OCI-M2 (cell line): ENCODE data around the gene LHX8.
"Not testable (repeated sequence)": the region's sequence is repeated elsewhere in the genome, so short reads cannot be mapped to it uniquely, and the experiment has no call there.

Experiments used
- DNase-seq: peaks from one replicate; lab custom pipeline; 2025; ENCODE audit not compliant: unreplicated experiment; lab: John Stamatoyannopoulos, UW

Gene LHX8

GRCh38 chr1:75133750-75134646 is at the start of gene LHX8:
Gene LHX8, plus strand, starts transcription at chr1:75134388. Its CDS starts 2,227 bp downstream, at chr1:75136615.
- no peak for DNase-seq

DNA sequence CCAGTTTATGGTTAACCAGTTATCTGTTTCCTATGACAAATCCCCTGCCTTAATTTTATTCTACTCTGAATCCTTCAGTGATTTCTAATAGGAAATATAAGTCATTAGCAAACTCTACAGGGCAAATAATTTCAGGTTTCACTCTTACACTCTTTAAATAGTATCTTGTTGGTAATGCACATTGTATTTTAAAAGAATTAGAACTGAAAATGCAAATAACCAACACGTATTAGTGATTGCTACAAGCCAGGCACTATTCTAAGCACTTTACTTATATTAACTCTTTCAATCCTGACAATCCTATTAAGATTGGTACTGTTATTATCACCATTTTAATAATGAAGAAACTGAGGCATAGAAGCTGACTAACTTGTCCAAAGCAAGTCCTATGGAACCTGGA is 48.3 kb upstream of the LHX8 start:
- DNase-seq = no peak

DNA sequence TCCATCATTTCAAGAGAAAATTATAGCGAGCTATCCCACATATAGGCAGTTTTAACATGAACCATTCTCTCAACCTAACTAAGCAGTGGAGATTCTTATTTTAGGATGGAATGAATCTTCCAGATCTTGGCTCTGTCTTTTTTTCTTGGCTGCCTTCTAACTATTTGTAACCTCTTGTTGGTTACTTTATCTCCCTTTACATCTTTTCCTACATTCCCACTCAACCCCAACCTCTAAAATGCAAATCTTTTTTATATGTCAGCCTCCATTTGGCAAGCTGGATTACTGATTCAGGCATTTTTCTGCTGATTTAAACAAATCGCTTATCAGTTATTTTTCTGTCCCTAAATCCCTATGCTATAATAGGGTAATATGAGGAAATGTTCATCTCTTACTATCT is 46.9 kb upstream of the LHX8 start:
- no peak for DNase-seq

DNA sequence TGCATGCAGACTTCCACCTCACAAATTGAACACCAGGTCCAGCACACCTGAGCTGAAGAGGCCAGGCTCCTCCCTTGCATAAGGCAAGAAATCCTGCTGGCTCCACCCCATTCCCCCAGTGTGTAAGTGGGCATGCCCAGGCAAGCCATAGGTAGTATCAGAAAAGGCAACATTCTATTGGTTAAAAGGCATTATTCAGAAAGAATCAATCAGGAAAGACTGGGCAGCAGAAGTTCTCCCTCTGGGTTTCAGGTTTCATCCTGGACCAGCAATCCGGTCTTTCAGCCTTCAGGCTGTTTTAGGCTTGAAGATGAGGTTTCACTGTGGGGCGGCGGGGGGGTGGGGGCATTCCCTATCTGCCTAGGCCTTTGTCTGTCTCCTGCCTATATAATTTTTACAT is 42.0 kb upstream of the LHX8 start:
- no peak for DNase-seq

GRCh38 chr1:75097654-75098053 is 36.5 kb upstream of the LHX8 start:
- no peak for DNase-seq

GRCh38 chr1:75099581-75099980 is 34.6 kb upstream of the LHX8 start:
- DNase-seq = no peak

DNA sequence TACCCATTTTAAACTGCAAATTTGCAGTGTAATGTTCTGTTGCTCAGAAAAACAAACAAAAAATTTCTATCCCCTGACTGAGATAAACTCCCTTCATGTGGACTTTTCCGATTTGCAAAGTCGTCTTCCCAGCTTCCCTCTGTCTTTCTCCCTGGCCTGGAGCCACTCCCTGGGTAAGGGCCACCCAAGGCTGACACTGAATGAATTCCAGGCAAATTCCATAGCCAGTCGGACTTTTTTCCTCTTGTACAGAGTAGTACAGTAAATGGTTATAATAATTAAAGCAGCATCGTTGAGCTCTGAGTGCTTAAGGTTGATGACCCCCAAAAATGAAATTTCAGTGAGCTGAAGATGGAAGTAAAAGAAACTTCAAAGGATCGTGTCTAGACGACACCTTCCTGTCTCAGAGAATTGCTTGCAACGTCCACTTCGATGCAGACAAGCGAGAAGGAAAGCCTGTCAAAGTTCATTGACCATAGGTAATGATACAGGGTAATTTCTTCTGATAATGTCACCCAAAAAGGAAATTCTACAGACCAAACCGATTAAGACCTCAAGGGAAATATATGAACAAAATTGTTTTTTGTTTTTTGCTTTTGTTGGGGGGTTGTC is 33.6 kb upstream of the LHX8 start:
- no peak for DNase-seq

GRCh38 chr1:75112362-75112951 is 21.7 kb upstream of the LHX8 start:
- not testable (repeated sequence) for DNase-seq

DNA sequence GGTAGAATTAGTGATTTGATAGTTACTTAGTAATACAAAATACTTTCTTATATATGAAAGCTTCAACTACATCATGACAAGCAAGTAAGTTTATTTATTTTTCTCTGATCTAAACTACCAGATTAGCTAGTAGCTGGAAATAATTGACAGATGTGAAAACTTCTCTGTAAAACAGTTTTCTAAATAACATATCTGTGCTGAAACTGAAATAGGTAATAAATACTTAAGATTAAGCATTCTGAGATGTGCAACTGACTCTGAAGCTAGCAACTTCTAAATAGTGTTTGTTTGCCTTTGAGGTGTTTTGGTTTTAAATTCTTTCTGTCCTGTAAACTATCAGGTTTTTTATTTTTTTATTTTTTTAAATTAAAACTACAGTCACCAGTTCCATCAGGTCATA is 18.5 kb upstream of the LHX8 start:
- DNase-seq = no peak

- no peak for DNase-seq
These were observed 10.4 kb upstream of the LHX8 start for GRCh38 chr1:75123756-75124155.

DNA sequence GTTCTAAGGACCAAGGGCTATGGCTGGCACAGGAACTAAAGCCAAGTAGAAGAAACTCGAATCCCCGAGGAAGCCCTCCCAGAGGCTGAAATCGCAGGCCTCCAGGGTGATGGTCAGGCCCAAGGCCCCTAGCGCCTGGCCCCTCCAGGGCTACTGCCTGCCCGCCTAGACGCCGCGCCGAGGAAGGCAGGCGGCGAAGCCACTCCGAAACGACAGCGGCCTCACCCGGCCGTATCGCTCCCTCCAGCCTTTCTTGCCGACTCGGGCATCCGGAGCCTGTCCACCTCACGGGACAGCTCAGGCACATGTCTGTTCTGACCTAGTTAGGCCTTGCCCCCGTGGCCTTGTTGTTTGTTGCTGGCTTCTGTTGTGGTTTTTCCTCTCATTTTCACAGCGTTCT is 9.7 kb upstream of the LHX8 start:
- no peak for DNase-seq

- DNase-seq = no peak
These were observed 8.9 kb upstream of the LHX8 start for GRCh38 chr1:75125161-75125726.

DNA sequence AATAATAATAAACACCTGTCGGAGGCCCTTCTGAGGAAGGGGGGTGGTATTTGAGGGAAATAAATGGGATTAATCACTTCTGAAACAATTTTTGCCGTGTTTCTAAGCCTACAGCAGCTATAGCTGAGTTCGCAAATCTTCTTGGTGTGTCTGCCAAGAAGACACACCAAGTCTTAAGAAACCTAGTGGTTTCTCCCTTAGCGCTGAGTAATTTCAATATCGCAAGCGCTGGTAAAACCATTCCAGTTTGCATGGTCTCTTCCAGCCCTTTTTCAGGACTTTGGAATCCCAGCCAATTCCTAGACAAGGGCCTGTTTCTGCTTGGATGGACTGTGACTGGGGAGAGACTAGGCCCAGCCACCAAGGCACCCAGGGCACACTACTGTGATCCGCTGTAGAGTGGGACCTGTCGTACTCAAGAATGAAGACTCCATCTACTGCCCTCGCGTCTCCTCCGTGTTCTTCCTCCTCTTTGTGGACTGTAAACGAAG is 7.5 kb upstream of the LHX8 start:
- no peak for DNase-seq

DNA sequence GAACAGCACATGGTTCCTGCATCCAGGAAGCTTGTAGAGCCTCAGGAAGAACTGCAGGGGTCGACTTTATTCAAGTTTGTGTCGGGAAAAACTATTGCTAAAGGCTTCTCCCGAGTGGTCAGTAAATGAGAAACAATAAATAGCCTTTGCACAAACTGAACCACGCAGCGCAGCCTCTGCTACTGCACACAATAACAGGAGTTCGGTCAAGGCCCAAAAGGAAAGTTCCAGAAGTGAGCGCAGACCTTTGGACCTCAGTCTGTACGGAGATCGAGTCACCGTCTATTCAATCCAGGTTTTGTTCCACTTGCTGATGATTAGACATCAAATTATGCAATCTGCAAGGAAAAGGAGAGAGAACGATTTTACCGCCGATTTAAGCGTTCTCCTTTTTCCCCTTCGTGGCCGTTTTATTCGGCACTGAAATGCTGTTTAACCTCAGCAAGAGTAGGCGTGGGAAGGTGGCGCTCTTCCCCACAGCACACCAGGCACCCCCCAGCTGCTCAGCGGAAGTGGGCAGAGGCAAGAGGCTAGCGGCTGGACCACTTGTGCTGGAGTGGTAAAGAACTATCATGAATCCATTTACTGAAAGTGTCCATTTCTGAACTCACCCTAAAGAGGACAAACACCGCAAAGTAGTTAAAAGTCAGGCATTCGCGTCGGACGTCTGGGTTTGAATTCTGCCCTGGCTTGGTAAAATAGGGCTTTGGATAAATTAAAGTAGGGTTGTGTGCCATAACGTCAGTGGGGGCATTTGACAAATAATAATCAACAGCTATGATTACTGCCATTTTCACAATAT is 6.1 kb upstream of the LHX8 start:
- no peak for DNase-seq

- no peak for DNase-seq
These were observed 4.6 kb upstream of the LHX8 start for GRCh38 chr1:75129660-75129982.

- DNase-seq = no peak
These were observed 4.0 kb upstream of the LHX8 start for GRCh38 chr1:75129983-75130789.

DNA sequence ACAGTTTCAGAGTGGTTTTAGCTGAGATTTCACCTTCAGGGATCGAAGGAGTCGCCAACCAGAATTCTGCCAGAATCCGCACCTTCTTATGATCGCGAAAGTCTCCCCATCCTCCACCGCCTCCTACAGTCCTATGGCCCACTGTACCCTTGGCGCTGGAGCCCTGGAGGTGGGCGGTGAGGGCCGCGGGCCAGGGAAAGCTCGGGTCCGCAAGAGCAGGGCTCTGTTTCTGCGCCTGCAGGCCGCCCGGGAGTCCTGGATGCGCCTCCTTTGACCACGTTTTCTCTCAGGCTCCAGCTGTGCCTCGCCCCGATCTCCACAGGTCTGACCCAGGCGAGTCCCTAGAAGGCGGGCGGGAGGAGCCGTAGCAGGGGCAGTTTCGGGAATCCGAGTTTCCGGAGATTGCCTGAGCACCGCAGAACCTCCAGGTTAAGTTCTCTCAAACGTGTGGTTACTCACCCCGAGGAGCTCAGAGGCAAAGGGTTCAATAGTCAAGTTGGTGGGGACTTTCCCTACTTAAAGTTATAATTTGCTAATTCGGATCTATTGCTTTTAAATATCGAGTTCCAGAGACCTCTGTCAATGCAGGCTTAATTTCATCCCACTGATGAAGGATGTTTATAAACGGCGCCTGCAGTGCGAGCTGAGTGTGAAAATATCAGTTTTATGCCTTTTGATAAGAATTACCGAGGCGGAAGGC is 3.2 kb upstream of the LHX8 start:
- no peak for DNase-seq

- no peak for DNase-seq
These were observed 2.5 kb upstream of the LHX8 start for GRCh38 chr1:75131565-75132241.

DNA sequence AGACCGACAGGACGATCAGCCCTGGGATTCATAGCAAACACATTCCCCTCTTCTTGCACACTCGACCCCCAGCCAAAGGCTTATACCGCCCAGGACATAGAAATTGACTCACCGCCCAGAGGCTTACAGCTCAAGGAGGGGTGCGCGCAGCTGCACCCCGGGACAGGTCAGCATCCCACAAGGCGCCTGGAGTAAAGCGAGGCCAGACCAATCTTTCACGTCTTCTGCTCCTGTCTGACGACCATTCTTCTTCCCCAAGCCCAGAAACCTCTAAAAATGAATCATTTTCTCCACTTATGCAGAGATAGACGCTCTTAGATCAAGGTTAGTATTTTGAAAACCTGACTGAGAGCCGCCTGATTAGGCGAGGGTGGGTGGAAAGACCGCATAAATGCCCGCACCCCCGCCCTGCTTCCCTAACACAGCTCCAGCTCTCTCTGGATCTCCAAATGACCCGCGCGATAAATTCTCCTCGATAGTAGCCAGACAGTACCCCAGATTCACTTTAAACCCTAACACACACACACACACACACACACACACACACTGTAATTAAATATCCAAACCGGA is 1.9 kb upstream of the LHX8 start:
- DNase-seq = no peak
